ENCODE results near the gene ARID3A. TPM values are rescaled to one million over a fixed set of nuclear protein-coding genes. Genes with fewer than 3 reads are reported as not detected.

ARID3A gene
- total RNA-seq, 3 donors from 2014 or later = 10.1 to 16.0 (median 14.5) TPM

DNA sequence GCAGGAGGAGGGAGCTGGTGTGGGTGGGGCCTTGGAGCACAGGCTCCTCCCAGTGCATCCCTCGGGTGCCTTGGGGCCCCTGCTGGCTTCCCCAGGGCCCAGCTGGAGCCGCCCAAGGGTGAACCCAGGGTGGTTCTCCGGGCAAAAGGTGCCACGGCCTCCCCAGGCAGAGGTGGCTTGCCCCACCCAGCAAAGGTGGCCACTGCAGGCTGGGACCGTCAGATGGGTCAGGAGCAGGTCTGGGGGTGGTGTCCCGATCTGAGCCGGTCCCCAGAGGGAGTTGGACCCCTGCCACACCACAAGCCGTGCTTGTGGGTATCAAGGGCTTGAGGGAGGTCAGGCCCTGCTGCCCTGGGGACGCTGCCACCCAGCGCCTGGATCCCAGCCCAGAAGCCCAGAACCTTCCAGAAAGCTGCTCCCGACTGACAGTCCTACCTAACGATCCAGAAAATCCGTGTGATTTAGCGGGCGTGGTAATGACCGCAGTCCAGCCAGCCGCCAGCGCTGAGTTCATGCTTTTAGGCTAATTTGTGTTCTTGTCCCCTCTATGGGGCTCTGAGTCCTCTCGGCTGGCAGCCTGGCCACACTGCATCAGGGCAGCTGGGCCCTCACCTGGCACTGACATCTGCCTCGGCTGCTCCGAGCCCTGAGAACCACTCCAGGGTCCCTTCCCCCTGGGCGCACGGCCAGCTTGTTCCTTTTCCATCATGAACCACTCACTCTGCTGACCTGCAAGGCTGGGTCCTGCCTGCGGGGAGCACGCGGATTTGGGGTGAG is 69.4 kb downstream of the ARID3A start:
- Histone ChIP-seq H3K9me3 (no peaks in the 10 kb centered on the region), H3K4me1 (ENCODE audit: low read depth) (peaks cover 9% of the 10 kb centered on the region), H3K4me3 (no peak overlapping the region), H3K36me3 (ENCODE audit: low read depth) (no peaks in the 10 kb centered on the region)
- ATAC-seq (no peak), DNase-seq (no peak)
- intact Hi-C loops (cut with DNase I, micrococcal nuclease) = no loop called here
- TF ChIP-seq, protein P1, sequence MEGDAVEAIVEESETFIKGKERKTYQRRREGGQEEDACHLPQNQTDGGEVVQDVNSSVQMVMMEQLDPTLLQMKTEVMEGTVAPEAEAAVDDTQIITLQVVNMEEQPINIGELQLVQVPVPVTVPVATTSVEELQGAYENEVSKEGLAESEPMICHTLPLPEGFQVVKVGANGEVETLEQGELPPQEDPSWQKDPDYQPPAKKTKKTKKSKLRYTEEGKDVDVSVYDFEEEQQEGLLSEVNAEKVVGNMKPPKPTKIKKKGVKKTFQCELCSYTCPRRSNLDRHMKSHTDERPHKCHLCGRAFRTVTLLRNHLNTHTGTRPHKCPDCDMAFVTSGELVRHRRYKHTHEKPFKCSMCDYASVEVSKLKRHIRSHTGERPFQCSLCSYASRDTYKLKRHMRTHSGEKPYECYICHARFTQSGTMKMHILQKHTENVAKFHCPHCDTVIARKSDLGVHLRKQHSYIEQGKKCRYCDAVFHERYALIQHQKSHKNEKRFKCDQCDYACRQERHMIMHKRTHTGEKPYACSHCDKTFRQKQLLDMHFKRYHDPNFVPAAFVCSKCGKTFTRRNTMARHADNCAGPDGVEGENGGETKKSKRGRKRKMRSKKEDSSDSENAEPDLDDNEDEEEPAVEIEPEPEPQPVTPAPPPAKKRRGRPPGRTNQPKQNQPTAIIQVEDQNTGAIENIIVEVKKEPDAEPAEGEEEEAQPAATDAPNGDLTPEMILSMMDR (IDR thresholded peaks at IDR 0.05) = no peak

DNA sequence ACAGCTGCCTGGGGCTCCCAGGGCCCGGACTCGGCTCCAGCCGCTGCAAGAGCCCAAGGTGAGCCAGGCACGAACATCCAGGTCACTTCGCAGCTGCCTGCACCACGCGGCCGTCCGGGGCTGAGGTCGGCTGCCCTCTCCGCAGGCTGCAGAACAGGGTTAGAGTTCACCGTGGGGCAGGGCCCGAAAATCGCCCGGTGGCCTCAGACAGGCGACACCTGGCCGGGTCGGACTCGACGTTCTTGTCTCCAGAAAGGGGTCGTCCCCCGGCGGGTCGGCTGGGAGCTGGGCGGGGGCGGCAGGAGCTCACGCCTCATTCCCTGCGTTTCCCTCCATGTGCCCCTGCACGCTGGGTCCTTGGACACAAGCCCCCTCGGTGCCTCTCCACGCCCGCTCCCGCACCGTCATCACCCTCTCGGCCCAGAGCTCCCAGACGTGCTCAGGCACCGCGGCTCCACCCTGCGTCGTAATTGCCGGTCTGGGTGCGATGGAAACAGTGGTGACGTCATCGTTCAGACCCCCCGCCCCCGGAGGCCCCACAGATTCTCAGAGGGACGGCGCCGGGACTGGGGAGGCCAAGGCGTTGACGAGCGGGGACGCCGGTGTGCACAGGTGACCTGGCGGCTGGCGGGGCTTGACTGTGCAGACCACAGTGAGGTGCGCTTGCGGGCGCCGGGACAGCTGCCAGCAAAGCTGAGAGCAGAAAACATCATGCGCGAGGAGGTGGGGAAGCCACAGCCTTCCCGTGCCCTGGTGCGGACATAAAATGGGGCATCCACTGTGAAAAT is 70.4 kb downstream of the ARID3A start:
- ATAC-seq = peak; percentile 25
- Histone ChIP-seq H3K36me3 (ENCODE audit: low read depth) (no peaks in the 10 kb centered on the region), H3K9me3 (no peaks in the 10 kb centered on the region), H3K4me1 (ENCODE audit: low read depth) (peaks cover 15% of the 10 kb centered on the region), H3K4me3 (no peak overlapping the region)
- TF ChIP-seq, protein P1 (IDR thresholded peaks at IDR 0.05) = no peak
- DNase-seq = peak in 2 of 3 donors; percentile 53 to 72
- intact Hi-C loops (cut with DNase I, micrococcal nuclease) = no loop called here

DNA sequence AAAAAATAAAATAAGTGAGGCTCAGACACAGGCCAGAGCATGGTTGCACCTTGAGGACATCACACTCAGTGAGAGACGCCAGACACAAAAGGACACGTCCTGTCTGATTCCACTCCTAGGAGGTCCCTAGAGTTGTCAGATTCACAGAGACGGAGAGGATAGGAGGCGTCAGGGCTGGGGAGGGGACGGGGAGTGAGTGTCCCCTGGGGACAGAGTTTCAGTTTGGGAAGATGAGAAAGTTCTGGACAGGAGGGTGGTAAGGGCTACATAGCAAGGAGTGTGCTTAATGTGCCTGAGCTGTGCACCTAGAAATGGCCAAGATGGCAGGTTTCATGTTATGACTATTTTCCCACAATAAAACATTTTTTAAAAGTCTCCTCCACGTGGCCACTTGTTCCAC is 72.2 kb downstream of the ARID3A start:
- DNase-seq (no peak), ATAC-seq (no peak)
- Histone ChIP-seq H3K4me3 (no peak overlapping the region), H3K4me1 (ENCODE audit: low read depth) (peaks cover 15% of the 10 kb centered on the region), H3K9me3 (no peaks in the 10 kb centered on the region), H3K36me3 (ENCODE audit: low read depth) (no peaks in the 10 kb centered on the region)
- TF ChIP-seq, protein P1 (IDR thresholded peaks at IDR 0.05) = no peak
- intact Hi-C loops (cut with DNase I, micrococcal nuclease) = no loop called here

DNA sequence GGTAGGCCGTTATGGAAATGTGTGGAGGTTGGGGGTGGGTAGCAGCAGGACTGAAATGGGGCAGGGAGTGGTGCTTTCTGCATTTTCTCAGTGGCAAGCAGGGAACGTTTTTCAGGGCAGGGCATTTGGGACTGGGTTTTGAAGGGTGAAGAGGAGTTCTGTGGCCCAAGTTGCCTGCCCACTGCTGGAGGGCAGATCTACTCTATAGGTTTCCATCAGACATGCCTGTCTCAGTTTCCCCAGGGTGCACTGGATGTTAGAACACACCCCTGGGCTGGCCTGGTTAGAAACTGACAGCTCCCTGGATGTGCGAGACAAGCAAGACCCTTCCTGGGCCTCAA is 73.5 kb downstream of the ARID3A start:
- intact Hi-C loops (cut with DNase I, micrococcal nuclease) = no loop called here
- no peak for ATAC-seq

DNA sequence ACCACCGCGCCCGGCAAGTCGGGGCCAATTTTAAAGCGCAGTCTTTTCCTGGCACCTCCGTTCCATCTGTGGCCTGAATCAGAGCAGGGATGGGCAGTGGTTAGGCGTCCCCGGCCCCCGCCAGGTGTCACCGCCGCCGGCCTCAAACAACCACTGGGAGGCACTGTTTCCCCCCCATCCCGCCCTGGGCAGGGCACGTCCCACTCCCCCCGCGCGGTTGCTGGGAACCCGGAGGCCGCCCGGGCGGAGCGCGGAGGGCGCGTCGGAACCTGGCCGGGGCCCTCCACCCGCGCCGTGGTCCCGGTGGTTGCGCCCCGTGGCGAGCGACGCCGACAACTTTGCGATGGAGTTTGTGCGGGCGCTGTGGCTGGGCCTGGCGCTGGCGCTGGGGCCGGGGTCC is 74.3 kb downstream of the ARID3A start, which contains the start of gene GRIN3B:
Gene GRIN3B, plus strand, starts transcription at position 325 of the 400 bp plus-strand sequence. Its CDS starts 19 bp downstream, at position 344.
- ATAC-seq (peak; percentile 62), DNase-seq (peak; percentile 66 to 81 (median 70))
- Histone ChIP-seq H3K4me1 (ENCODE audit: low read depth) (peaks cover 15% of the 10 kb centered on the region), H3K4me3 (no peak within 1 kb of the TSS), H3K36me3 (ENCODE audit: low read depth) (no peaks in the 10 kb centered on the region), H3K9me3 (no peaks in the 10 kb centered on the region)
- intact Hi-C loops (cut with DNase I, micrococcal nuclease) = no loop called here
- TF ChIP-seq, protein P1 (IDR thresholded peaks at IDR 0.05) = peak; percentile 15

More for the DNA sequence above, 73.5 kb downstream of the ARID3A start:
- no peaks in the 10 kb centered on the region for H3K9me3 ChIP-seq
- no peak for DNase-seq
- peaks cover 15% of the 10 kb centered on the region for H3K4me1 ChIP-seq (ENCODE audit: low read depth)
- TF ChIP-seq, protein P1 (IDR thresholded peaks at IDR 0.05) = no peak
- no peaks in the 10 kb centered on the region for H3K36me3 ChIP-seq (ENCODE audit: low read depth)
- no peak overlapping the region for H3K4me3 ChIP-seq
